ENCODE data around the gene PTPN12.

The PTPN12 gene

GRCh38 chr7:77661816-77662215, 124.7 kb downstream of the PTPN12 start:
- no peak for DNase-seq (ENCODE audit: low read depth in 3 of 3, low spot score in 1 of 3)

DNA sequence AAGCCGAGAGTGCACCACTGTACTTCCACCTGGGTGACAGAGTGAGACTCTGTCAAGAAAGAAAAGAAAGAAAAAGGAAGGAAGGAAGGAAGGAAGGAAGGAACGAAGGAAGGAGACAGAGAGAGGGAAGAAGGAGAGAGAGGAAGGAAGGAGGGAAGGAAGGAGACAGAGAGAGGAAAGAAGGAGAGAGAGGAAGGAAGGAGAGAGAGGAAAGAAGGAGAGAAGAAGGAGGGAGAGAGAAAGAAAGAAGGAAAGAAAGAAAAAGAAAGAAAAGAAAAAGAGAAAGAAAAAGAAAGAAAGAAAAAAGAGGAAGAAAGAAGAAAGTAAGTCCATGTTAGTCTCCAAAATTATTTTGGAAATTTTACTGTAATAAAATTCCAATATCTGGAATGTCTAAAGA, 125.8 kb downstream of the PTPN12 start:
- no peak for DNase-seq (ENCODE audit: low read depth in 3 of 3, low spot score in 1 of 3)

GRCh38 chr7:77664715-77665114, 127.6 kb downstream of the PTPN12 start:
- no peak for DNase-seq (ENCODE audit: low read depth in 3 of 3, low spot score in 1 of 3)

DNA sequence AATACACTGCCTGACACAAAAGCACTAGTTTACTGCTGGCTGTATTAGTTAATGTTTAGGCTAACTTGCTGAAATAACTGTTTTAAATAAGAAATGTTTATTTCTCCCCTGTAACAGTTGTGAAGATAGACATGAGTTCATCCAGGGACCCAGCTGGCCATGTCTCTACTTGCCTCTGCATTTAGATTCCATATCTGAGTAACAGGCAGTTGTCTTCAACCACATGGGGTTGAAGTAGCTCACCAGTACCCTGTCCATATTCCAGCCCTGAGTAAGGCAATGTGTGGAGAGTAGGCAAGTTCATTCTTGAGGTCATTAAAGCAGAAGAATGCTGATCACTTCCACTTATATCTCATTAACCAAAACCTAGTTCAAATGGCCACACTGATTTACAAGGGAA, 128.1 kb downstream of the PTPN12 start:
- no peak for DNase-seq (ENCODE audit: low read depth in 3 of 3, low spot score in 1 of 3)

DNA sequence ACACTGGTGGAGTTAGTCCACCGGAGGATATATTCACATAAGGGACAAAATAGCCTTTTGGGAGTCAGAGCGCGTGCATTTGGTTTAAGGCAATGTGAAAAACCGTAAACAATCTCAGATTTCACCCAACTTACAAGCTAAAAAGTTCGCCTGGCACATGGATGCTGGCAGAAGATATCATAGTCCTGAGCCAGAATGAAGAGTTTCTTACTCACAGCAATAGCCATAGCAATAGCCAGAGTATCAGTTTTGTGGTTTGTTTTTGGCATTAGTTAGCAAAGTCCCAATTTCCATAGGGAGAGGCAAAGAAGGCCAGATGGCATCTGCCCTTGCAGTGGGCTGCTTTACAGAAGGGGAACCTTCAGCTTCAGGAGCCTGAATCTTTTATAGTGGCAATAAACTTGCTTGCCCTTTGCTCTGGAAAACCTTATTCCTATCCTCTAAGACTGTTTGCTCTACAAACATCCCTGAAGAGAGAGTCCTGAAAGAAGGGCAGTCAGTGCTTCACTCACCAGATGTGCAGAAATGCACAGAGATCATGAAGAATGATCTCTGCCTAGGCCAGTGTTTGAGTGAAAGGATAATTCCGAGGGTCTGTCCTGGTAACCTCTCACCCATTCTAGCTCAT, 130.5 kb downstream of the PTPN12 start:
- no peak for DNase-seq (ENCODE audit: low read depth in 3 of 3, low spot score in 1 of 3)

- DNase-seq (ENCODE audit: low read depth in 3 of 3, low spot score in 1 of 3) = no peak
These were observed 137.8 kb downstream of the PTPN12 start for GRCh38 chr7:77674878-77675277.

DNA sequence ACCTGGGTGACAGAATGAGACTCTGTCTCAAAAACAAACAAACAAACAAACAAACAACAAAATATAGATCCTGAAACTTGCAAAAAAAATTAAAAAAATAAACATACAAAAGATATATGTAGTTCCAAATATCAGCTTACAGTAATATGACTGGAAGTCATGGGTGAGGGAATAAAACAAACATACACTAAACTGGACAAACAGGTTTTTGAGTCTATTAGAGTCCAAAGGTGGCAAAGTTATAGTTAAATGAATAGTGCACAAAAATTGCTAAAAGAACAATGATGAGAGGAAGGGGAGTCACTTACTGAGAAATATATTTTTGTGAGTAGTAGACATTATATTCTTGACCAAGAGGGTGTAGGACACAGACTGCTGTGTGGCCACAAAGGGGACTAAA, 142.5 kb downstream of the PTPN12 start:
- no peak for DNase-seq (ENCODE audit: low read depth in 3 of 3, low spot score in 1 of 3)

- no peak for DNase-seq (ENCODE audit: low read depth in 3 of 3, low spot score in 1 of 3)
These were observed 143.2 kb downstream of the PTPN12 start for GRCh38 chr7:77680266-77680665.

DNA sequence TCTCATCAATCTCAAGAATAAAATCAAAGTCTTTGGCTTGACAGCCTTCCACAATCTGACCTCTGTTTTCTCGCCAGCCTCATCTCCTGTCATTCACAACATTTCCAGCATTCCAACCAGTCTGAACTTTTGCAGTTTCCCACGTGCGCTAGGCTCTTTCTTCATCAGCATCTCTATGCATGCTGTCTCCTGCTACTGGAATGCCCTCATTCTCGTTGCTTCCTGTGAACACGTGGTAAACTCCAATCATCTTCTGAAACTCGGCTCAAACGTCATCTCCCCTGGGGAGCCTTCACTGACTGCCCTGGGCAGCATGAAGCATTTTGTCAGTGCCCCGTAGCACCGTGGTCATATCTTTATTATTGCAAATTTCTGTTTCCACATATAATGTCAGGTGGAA, 146.9 kb downstream of the PTPN12 start:
- no peak for DNase-seq (ENCODE audit: low read depth in 3 of 3, low spot score in 1 of 3)

DNA sequence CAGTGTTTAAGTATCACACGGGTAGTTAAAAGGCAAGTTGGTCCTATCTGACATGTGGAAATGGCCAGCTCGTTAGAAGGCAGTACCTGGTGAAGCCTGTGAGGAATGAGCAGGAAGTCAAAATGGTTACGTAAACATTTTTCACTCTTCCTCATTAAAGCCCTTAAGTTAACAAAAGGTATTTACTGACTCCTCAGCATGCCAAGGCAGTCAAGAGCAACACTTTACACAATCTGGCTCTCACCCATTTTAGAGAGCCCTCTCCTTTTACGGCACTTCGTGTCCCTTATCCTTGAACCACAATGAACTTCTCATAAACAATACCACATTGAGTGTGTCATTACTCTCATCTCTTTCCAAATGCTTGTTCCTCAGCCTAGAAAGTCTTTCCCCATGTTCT, 148.1 kb downstream of the PTPN12 start:
- DNase-seq (ENCODE audit: low read depth in 3 of 3, low spot score in 1 of 3) = no peak

GRCh38 chr7:77687100-77687746, 150.1 kb downstream of the PTPN12 start:
- DNase-seq (ENCODE audit: low read depth in 3 of 3, low spot score in 1 of 3) = no peak

DNA sequence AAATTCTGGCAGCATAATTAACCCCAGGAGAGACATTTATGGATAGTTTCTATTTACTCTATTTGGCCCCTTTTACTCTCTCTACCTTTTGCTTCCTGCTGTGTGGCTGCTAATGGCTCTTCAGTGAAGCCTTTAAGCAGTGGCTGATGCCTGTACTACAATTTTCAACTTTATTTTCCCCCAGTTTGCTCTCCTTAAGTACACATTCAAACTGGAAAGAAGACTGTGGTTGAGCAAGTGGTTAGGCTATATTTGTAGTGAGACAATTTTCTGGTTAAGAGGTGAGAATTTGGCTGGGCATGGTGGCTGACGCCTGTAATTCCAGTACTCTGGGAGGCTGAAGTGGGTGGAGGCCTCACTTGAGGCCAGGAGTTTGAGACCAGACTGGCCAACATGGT, 150.7 kb downstream of the PTPN12 start:
- no peak for DNase-seq (ENCODE audit: low read depth in 3 of 3, low spot score in 1 of 3)
